Cardiac muscle cell (in vitro differentiated cells and primary cell): ENCODE measurements around the gene CKMT2. TPM values are rescaled to one million over a fixed set of nuclear protein-coding genes. Genes with fewer than 3 reads are reported as not detected.
A peak's percentile ranks its signal among the peaks of the same experiment; 100 is the strongest.
"Not testable (repeated sequence)": the region's sequence is repeated elsewhere in the genome, so short reads cannot be mapped to it uniquely, and the experiment has no call there.

ENCODE experiments used
- DNase-seq, 2 donors: peaks; one replicate each; pipeline versions ENCODE4 v3.0.0 to v3.0.0-alpha.2; 2010 to 2017; ENCODE audit warnings: low read depth in 1 of 2, low spot score in 1 of 2
- H3K27ac ChIP-seq: fragments of 200-600 bp; sonication (generic); 2 replicates; pipeline ENCODE4 v1.5.1; 2016
- H3K27me3 ChIP-seq: fragments of 200-600 bp; sonication (generic); 2 replicates; pipeline ENCODE4 v1.6.0; 2016; ENCODE audit warnings: control low read depth
- H3K36me3 ChIP-seq: fragments of 200-600 bp; sonication (generic); 2 replicates; pipeline ENCODE4 v1.5.1; 2016; ENCODE audit warnings: control low read depth
- H3K4me1 ChIP-seq: fragments of 200-600 bp; sonication (generic); 2 replicates; pipeline ENCODE4 v1.8.1; 2017; ENCODE audit warnings: low read depth, mild to moderate bottlenecking, mixed run types
- H3K4me3 ChIP-seq: fragments of 200-600 bp; sonication (generic); 2 replicates; pipeline ENCODE4 v1.5.1; 2016; ENCODE audit warnings: mild to moderate bottlenecking
- H3K9me3 ChIP-seq: fragments of 200-600 bp; sonication (generic); 2 replicates; pipeline ENCODE4 v1.5.1; 2017; ENCODE audit warnings: low read depth, mild to moderate bottlenecking, control low read depth
- polyA plus RNA-seq: library from polyadenylated mRNA; unstranded; fragments of >200 nt; fragmentation: Nextera tagmentation; extraction: Ambion mirVana; gene quantifications from 2 replicates; pipeline ENCODE4 v1.2.1, GENCODE V29; 2016
- total RNA-seq: library from RNA; depleted of rRNA; stranded (reverse); fragments of >200 nt; gene quantifications from 2 replicates; pipeline ENCODE4 v1.2.3, GENCODE V29; 2016
- TF ChIP-seq, protein P1 (sequence below): IDR thresholded peaks from 2 replicates; pipeline ENCODE4 v1.5.1; 2012; ENCODE audit warnings: low read depth, mild to moderate bottlenecking, low read length

CKMT2 gene
- total and polyA plus RNA-seq, 2 experiments from 2014 or later = 37.1 to 62.6 TPM

- no peak for DNase-seq
- no peaks in the 10 kb centered on the region for H3K4me1 ChIP-seq
- H3K36me3 ChIP-seq = peaks cover 11% of the 10 kb centered on the region
- no peaks in the 10 kb centered on the region for H3K27me3 ChIP-seq
- no peaks in the 10 kb centered on the region for H3K9me3 ChIP-seq
- TF ChIP-seq, protein P1, sequence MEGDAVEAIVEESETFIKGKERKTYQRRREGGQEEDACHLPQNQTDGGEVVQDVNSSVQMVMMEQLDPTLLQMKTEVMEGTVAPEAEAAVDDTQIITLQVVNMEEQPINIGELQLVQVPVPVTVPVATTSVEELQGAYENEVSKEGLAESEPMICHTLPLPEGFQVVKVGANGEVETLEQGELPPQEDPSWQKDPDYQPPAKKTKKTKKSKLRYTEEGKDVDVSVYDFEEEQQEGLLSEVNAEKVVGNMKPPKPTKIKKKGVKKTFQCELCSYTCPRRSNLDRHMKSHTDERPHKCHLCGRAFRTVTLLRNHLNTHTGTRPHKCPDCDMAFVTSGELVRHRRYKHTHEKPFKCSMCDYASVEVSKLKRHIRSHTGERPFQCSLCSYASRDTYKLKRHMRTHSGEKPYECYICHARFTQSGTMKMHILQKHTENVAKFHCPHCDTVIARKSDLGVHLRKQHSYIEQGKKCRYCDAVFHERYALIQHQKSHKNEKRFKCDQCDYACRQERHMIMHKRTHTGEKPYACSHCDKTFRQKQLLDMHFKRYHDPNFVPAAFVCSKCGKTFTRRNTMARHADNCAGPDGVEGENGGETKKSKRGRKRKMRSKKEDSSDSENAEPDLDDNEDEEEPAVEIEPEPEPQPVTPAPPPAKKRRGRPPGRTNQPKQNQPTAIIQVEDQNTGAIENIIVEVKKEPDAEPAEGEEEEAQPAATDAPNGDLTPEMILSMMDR = no peak
- H3K27ac ChIP-seq = no peak overlapping the region
- no peak overlapping the region for H3K4me3 ChIP-seq
Measured at GRCh38 chr5:81256766-81257165, 23.6 kb downstream of the CKMT2 start.

GRCh38 chr5:81262796-81263195 lies 29.7 kb downstream of the CKMT2 start:
- not testable (repeated sequence) for H3K4me1 ChIP-seq, DNase-seq, H3K27ac ChIP-seq, H3K9me3 ChIP-seq, H3K4me3 ChIP-seq, H3K27me3 ChIP-seq
- peaks cover 14% of the 10 kb centered on the region for H3K36me3 ChIP-seq

GRCh38 chr5:81265101-81265500 lies 32.0 kb downstream of the CKMT2 start:
- H3K27me3 ChIP-seq = no peaks in the 10 kb centered on the region
- DNase-seq = no peak
- no peaks in the 10 kb centered on the region for H3K4me1 ChIP-seq
- peaks cover 6% of the 10 kb centered on the region for H3K36me3 ChIP-seq
- TF ChIP-seq, protein P1 = no peak
- H3K9me3 ChIP-seq = no peaks in the 10 kb centered on the region
- no peak overlapping the region for H3K27ac ChIP-seq
- no peak overlapping the region for H3K4me3 ChIP-seq

DNA sequence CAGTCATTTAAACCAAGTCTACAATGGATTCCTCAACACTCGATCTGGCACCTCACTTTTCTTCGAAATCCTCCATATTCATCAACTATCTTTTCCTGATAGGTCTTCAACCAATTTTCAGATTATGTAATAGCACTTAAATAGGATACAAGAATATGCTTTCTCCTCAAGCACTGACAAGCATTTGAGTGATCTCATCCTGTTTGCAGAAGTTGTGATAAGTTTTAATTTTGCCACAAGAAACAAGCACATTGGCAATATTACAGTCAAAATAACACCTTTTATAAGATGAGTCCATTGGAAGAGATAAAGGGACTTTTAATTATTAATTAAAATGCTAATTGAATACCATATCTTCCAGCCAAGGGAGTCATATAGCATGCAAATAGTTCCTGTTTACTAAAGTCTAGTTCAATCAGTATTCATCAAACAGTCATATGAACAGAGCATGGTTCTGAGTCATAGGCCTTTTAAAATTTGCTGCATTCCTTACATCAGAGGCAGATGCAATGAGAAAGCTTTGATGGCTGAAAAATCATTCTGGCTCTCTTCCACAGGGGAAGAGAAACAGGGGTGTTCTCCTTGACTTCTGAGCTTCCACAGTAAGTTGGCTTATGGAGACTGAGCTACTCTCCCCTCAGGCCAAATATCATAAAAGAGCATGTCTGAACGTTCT lies 35.5 kb downstream of the CKMT2 start:
- Histone ChIP-seq H3K4me1 (no peaks in the 10 kb centered on the region), H3K4me3 (no peak overlapping the region), H3K27me3 (no peaks in the 10 kb centered on the region), H3K9me3 (no peaks in the 10 kb centered on the region), H3K27ac (no peak overlapping the region), H3K36me3 (peaks cover 6% of the 10 kb centered on the region)
- TF ChIP-seq, protein P1 = no peak
- DNase-seq = peak in 1 of 2 donors; percentile 83

DNA sequence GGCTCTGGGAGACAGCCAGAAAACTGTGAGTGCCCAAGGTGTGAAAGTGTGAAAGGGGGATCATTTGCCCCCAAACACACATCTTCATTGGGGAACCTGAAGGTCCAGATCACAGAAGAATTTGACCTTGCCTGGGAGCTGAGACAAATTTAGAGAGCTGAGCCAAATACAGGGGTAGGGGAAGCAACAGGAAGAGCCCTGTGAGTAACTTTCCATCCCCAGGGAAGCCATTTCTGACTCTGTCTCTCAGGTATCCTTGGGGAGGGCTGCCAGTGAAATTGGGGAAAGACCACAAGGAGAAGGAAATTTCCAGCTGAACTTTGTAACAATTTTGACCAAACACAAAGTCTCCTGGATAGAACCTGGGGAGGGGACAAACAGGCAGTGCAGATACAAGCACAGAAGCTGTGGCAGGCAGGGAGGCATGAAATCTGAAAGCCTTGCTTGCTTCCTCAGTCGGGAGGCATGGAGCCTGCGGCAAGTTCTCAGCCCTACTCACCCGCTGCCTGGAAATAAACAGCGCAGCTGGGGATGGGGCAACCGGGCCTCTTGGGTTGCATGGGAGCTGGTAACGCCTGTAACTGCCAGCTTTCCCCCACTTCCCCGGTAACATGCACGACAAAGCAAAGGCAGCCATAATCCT lies 36.8 kb downstream of the CKMT2 start:
- Histone ChIP-seq H3K27me3 (no peaks in the 10 kb centered on the region), H3K36me3 (peaks cover 6% of the 10 kb centered on the region), H3K27ac (no peak overlapping the region), H3K4me1 (no peaks in the 10 kb centered on the region), H3K9me3 (no peaks in the 10 kb centered on the region), H3K4me3 (no peak overlapping the region)
- DNase-seq = no peak
- TF ChIP-seq, protein P1 = no peak

- not testable (repeated sequence) for H3K4me1 ChIP-seq, H3K4me3 ChIP-seq, H3K9me3 ChIP-seq, DNase-seq, H3K36me3 ChIP-seq, H3K27me3 ChIP-seq, H3K27ac ChIP-seq
Measured at GRCh38 chr5:81270394-81271027, 37.4 kb downstream of the CKMT2 start.
